ENCODE results near the gene PLA2R1. TPM values are rescaled to one million over a fixed set of nuclear protein-coding genes. Genes with fewer than 3 reads are reported as not detected.

The PLA2R1 gene
- total RNA-seq, 1 experiment from 2014 or later: 5.7 TPM

DNA sequence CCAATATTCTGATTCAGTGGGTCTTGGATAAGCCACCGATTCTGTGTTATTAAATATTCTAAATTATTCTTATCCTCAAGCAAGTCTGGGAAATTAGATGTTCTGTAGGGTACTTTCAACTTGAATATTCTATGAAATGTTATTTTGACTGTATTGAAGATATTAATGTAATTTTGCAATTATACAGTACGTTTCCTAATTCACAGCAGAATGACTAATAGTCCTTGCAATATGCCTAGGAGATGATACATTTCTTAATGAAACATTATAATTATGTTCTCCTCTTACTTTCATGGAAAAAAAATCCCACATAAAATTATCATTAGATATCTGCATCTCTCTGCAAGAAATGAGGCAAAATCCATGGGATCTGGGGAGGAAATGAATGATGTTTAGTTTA lies 46.2 kb upstream of the PLA2R1 start:
- DNase-seq (ENCODE audit: low read depth, low spot score) (no peak), ATAC-seq (no peak)
- H3K4me1 ChIP-seq (ENCODE audit: control insufficient read depth, insufficient read depth, low read length): no peaks in the 10 kb centered on the region; the same call in none of the 2 replicates
- no peaks in the 10 kb centered on the region for H3K9me3 ChIP-seq (ENCODE audit: control insufficient read depth, insufficient read depth, low read depth, low read length)
- no peak overlapping the region for H3K4me3 ChIP-seq (ENCODE audit: low read depth in 2 of 2, low read length in 2 of 2)
- BruUV-seq (replicated peaks): no TSS peak
- POLR2A ChIA-PET: no interaction called here
- no peaks in the 10 kb centered on the region for H3K27me3 ChIP-seq (ENCODE audit: control insufficient read depth, insufficient read depth, low read length)
- H3K36me3 ChIP-seq (ENCODE audit: control insufficient read depth, insufficient read depth, low read length): no peaks in the 10 kb centered on the region
- intact Hi-C loops (cut with micrococcal nuclease; ENCODE audit: unreplicated experiment): loop anchor here (10.0 kb wide), 1 partner anchor 886 kb away; no protein-coding TSS in a partner anchor
- no peak overlapping the region for H3K27ac ChIP-seq (ENCODE audit: low read length)
- CTCF ChIA-PET: no interaction called here
- TF ChIP-seq SIN3A (IDR thresholded peaks at IDR 0.05; ENCODE audit: borderline replicate concordance, insufficient read depth, low read depth, low read length): no peak
- TF ChIP-seq POLR2AphosphoS5 (IDR thresholded peaks at IDR 0.05; ENCODE audit: low read depth, low read length): no peak
- TF ChIP-seq, protein P1, sequence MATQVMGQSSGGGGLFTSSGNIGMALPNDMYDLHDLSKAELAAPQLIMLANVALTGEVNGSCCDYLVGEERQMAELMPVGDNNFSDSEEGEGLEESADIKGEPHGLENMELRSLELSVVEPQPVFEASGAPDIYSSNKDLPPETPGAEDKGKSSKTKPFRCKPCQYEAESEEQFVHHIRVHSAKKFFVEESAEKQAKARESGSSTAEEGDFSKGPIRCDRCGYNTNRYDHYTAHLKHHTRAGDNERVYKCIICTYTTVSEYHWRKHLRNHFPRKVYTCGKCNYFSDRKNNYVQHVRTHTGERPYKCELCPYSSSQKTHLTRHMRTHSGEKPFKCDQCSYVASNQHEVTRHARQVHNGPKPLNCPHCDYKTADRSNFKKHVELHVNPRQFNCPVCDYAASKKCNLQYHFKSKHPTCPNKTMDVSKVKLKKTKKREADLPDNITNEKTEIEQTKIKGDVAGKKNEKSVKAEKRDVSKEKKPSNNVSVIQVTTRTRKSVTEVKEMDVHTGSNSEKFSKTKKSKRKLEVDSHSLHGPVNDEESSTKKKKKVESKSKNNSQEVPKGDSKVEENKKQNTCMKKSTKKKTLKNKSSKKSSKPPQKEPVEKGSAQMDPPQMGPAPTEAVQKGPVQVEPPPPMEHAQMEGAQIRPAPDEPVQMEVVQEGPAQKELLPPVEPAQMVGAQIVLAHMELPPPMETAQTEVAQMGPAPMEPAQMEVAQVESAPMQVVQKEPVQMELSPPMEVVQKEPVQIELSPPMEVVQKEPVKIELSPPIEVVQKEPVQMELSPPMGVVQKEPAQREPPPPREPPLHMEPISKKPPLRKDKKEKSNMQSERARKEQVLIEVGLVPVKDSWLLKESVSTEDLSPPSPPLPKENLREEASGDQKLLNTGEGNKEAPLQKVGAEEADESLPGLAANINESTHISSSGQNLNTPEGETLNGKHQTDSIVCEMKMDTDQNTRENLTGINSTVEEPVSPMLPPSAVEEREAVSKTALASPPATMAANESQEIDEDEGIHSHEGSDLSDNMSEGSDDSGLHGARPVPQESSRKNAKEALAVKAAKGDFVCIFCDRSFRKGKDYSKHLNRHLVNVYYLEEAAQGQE (IDR thresholded peaks at IDR 0.05; ENCODE audit: insufficient read depth in 1 of 2, low read depth in 2 of 2, low read length in 1 of 2): no peak
- no peak for TF ChIP-seq TCF7L2 (IDR thresholded peaks at IDR 0.05; ENCODE audit: low read depth, low read length)
- TF ChIP-seq, protein P2, sequence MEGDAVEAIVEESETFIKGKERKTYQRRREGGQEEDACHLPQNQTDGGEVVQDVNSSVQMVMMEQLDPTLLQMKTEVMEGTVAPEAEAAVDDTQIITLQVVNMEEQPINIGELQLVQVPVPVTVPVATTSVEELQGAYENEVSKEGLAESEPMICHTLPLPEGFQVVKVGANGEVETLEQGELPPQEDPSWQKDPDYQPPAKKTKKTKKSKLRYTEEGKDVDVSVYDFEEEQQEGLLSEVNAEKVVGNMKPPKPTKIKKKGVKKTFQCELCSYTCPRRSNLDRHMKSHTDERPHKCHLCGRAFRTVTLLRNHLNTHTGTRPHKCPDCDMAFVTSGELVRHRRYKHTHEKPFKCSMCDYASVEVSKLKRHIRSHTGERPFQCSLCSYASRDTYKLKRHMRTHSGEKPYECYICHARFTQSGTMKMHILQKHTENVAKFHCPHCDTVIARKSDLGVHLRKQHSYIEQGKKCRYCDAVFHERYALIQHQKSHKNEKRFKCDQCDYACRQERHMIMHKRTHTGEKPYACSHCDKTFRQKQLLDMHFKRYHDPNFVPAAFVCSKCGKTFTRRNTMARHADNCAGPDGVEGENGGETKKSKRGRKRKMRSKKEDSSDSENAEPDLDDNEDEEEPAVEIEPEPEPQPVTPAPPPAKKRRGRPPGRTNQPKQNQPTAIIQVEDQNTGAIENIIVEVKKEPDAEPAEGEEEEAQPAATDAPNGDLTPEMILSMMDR (IDR thresholded peaks at IDR 0.05): no peak
- in situ Hi-C loops (cut with HindIII; ENCODE audit: low pct_unique_long_range_greater_than_20kb, low sequenced_read_pairs): no loop called here

DNA sequence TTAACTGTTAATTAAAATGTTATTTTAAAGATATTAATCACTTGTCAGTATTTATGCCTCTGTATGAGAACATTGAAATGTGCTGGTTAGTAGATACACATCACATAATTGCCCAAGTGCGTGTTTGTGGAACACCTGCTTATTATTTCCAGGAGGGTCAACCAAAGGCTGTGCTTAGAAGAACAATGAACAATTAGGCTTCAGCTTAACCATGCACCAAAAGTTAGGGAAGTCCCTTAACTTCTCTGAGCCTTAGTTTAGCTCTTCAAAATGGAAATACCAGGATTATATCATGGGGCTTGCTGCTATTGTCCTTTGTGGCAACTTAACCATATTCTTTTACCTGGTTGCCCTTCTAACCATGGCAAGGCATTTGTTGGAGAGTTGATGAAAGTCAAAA lies 43.0 kb upstream of the PLA2R1 start:
- BruUV-seq (replicated peaks): no TSS peak
- ChIA-PET POLR2A (no interaction called here), CTCF (no interaction called here)
- DNase-seq (ENCODE audit: low read depth, low spot score) (no peak), ATAC-seq (no peak)
- H3K36me3 ChIP-seq (ENCODE audit: control insufficient read depth, insufficient read depth, low read length): no peaks in the 10 kb centered on the region
- no peaks in the 10 kb centered on the region for H3K9me3 ChIP-seq (ENCODE audit: control insufficient read depth, insufficient read depth, low read depth, low read length)
- TF ChIP-seq, protein P2 (IDR thresholded peaks at IDR 0.05): no peak
- TF ChIP-seq, protein P1 (IDR thresholded peaks at IDR 0.05; ENCODE audit: insufficient read depth in 1 of 2, low read depth in 2 of 2, low read length in 1 of 2): no peak
- no peak for TF ChIP-seq POLR2AphosphoS5 (IDR thresholded peaks at IDR 0.05; ENCODE audit: low read depth, low read length)
- no peak for TF ChIP-seq TCF7L2 (IDR thresholded peaks at IDR 0.05; ENCODE audit: low read depth, low read length)
- no peak for TF ChIP-seq SIN3A (IDR thresholded peaks at IDR 0.05; ENCODE audit: borderline replicate concordance, insufficient read depth, low read depth, low read length)
- no peak overlapping the region for H3K27ac ChIP-seq (ENCODE audit: low read length)
- no peaks in the 10 kb centered on the region for H3K27me3 ChIP-seq (ENCODE audit: control insufficient read depth, insufficient read depth, low read length)
- intact Hi-C loops (cut with micrococcal nuclease; ENCODE audit: unreplicated experiment): loop anchor here (10.0 kb wide), 1 partner anchor 889 kb away; no protein-coding TSS in a partner anchor
- H3K4me3 ChIP-seq (ENCODE audit: low read depth in 2 of 2, low read length in 2 of 2): no peak overlapping the region
- no peaks in the 10 kb centered on the region; the same call in none of the 2 replicates for H3K4me1 ChIP-seq (ENCODE audit: control insufficient read depth, insufficient read depth, low read length)
- in situ Hi-C loops (cut with HindIII; ENCODE audit: low pct_unique_long_range_greater_than_20kb, low sequenced_read_pairs): no loop called here

All from Panc1 (cell line).